SK-N-SH treated with all-trans-retinoic acid at 6 μM for 48 hours (cell line): ENCODE data around the gene TTC28.

ENCODE experiments used
- ATAC-seq: fragments of 200-7000 bp; cut with Tn5 transposase; 3 replicates; pipeline ENCODE4 v1.9.1; 2020; ENCODE audit warnings: mild to moderate bottlenecking, moderate library complexity
- ARNTL ChIP-seq: fragments of 450-650 bp; formaldehyde crosslinking; IDR thresholded peaks from 2 replicates; pipeline ENCODE4 v1.5.0; 2020; ENCODE audit warnings: low read depth, mild to moderate bottlenecking, moderate library complexity, borderline replicate concordance
- BACH2 ChIP-seq: fragments of 250-450 bp; sonication (Bioruptor Pico); IDR thresholded peaks from 2 replicates; pipeline ENCODE4 v1.9.0; 2021; ENCODE audit warnings: mild to moderate bottlenecking, borderline replicate concordance
- CSDC2 ChIP-seq: fragments of 250-450 bp; sonication (Bioruptor Pico); IDR thresholded peaks from 2 replicates; pipeline ENCODE4 v1.5.0; 2020; ENCODE audit warnings: mild to moderate bottlenecking, moderate library complexity
- GLIS3 ChIP-seq: fragments of 250-450 bp; sonication (Bioruptor Pico); IDR thresholded peaks from 2 replicates; pipeline ENCODE4 v1.5.0; 2020; ENCODE audit warnings: mild to moderate bottlenecking, moderate library complexity
- ISL1 ChIP-seq: fragments of 250-450 bp; sonication (Bioruptor Pico); IDR thresholded peaks from 2 replicates; pipeline ENCODE4 v2.1.2; 2022; ENCODE audit warnings: mild to moderate bottlenecking, moderate library complexity
- OSR1 ChIP-seq: fragments of 250-450 bp; sonication (Bioruptor Pico); IDR thresholded peaks from 2 replicates; pipeline ENCODE4 v1.8.0; 2022; ENCODE audit warnings: moderate library complexity, mild to moderate bottlenecking, inconsistent platforms
- PPARA ChIP-seq: fragments of 250-450 bp; sonication (Bioruptor Pico); IDR thresholded peaks from 2 replicates; pipeline ENCODE4 v1.5.0; 2020; ENCODE audit warnings: mild to moderate bottlenecking, borderline replicate concordance
- RARB ChIP-seq: fragments of 250-450 bp; sonication (Bioruptor Pico); IDR thresholded peaks from 2 replicates; pipeline ENCODE4 v1.8.0; 2021; ENCODE audit warnings: mild to moderate bottlenecking, moderate library complexity
- SNAI2 ChIP-seq: fragments of 250-450 bp; sonication (Bioruptor Pico); IDR thresholded peaks from 2 replicates; pipeline ENCODE4 v1.5.0; 2020; ENCODE audit warnings: mild to moderate bottlenecking, moderate library complexity
- TCF4 ChIP-seq: fragments of 250-450 bp; sonication (Bioruptor Pico); IDR thresholded peaks from 2 replicates; pipeline ENCODE4 v1.8.0; 2021; ENCODE audit warnings: mild to moderate bottlenecking, moderate library complexity, borderline replicate concordance
- TOX ChIP-seq: fragments of 250-450 bp; sonication (Bioruptor Pico); IDR thresholded peaks from 2 replicates; pipeline ENCODE4 v1.8.0; 2021; ENCODE audit warnings: mild to moderate bottlenecking, moderate library complexity, borderline replicate concordance
- ZFP3 ChIP-seq: fragments of 250-450 bp; sonication (Bioruptor Pico); IDR thresholded peaks from 2 replicates; pipeline ENCODE4 v1.5.0; 2020; ENCODE audit warnings: mild to moderate bottlenecking, moderate library complexity
- ZFP30 ChIP-seq: fragments of 450-650 bp; formaldehyde crosslinking; IDR thresholded peaks from 2 replicates; pipeline ENCODE4 v1.5.0; 2022; ENCODE audit warnings: mild to moderate bottlenecking, moderate library complexity
- ZNF70 ChIP-seq: fragments of 450-650 bp; formaldehyde crosslinking; IDR thresholded peaks from 2 replicates; pipeline ENCODE4 v1.5.0; 2020; ENCODE audit warnings: mild to moderate bottlenecking, moderate library complexity
- ZNF8 ChIP-seq: fragments of 450-650 bp; formaldehyde crosslinking; IDR thresholded peaks from 2 replicates; pipeline ENCODE4 v1.5.0; 2020; ENCODE audit warnings: mild to moderate bottlenecking, moderate library complexity
- TF ChIP-seq, protein P1 (sequence below): fragments of 250-450 bp; sonication (Bioruptor Pico); IDR thresholded peaks from 2 replicates; pipeline ENCODE4 v1.8.0; 2021; ENCODE audit warnings: low read depth, mild to moderate bottlenecking, moderate library complexity, borderline replicate concordance
- TF ChIP-seq, protein P2 (sequence below): fragments of 250-450 bp; sonication (Bioruptor Pico); IDR thresholded peaks from 2 replicates; pipeline ENCODE4 v1.5.1; 2021; ENCODE audit warnings: mild to moderate bottlenecking, moderate library complexity
- TF ChIP-seq, protein P3 (sequence below): fragments of 250-450 bp; sonication (Bioruptor Pico); IDR thresholded peaks from 2 replicates; pipeline ENCODE4 v1.8.0; 2020; ENCODE audit warnings: mild to moderate bottlenecking, moderate library complexity, borderline replicate concordance
- TF ChIP-seq, protein P4 (sequence below): fragments of 250-450 bp; sonication (Bioruptor Pico); IDR thresholded peaks from 2 replicates; pipeline ENCODE4 v1.5.1; 2020; ENCODE audit warnings: low read depth, mild to moderate bottlenecking, moderate library complexity
- TF ChIP-seq, protein P5 (sequence below): fragments of 250-450 bp; sonication (Bioruptor Pico); IDR thresholded peaks from 2 replicates; pipeline ENCODE4 v1.5.0; 2020; ENCODE audit warnings: mild to moderate bottlenecking, moderate library complexity

Gene TTC28

DNA sequence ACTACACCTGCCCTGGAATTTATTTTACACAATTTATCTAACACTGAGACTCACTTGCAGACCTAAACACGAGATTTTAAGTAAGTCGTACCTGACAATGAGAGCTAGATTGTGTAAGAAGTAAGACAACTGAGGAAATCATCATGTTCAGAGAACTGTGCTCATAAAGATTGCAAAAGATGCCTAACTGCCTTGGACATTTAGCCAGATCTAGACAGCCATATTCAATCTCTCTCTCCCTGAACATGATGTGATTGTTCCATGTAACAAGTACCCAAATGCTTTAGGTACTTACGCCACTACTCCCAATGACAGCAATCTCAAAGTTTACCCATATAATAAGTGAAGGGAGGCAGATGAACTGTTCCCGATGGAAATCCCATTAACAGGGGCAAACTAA, 550.8 kb downstream of the TTC28 start:
- no peak for ATAC-seq

DNA sequence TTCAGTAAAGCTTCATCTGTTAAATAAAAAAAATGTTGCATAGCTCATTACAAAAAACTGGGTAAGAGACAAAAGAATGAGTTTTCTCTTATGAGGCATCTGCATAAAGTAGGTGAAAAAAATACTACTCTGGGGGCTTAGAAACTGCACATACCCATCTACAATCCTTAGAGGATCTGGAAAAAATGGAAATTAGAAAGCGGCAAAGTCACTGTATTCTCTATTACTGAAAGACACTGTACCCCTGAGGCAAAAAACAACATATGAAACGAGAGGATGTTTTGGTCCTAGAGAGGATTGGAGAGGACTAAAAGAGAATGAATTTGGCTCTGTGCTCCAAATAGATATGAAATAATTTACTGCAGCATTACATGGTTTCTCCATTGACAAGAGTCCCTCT, 553.8 kb downstream of the TTC28 start:
- TF ChIP-seq TOX (CRISPR knock-in tag) (no peak), ZNF70 (no peak)
- no peak for ATAC-seq

More for the DNA sequence above, 550.8 kb downstream of the TTC28 start:
- TF ChIP-seq TOX (CRISPR knock-in tag) (no peak), ZFP30 (CRISPR knock-in tag) (no peak)

DNA sequence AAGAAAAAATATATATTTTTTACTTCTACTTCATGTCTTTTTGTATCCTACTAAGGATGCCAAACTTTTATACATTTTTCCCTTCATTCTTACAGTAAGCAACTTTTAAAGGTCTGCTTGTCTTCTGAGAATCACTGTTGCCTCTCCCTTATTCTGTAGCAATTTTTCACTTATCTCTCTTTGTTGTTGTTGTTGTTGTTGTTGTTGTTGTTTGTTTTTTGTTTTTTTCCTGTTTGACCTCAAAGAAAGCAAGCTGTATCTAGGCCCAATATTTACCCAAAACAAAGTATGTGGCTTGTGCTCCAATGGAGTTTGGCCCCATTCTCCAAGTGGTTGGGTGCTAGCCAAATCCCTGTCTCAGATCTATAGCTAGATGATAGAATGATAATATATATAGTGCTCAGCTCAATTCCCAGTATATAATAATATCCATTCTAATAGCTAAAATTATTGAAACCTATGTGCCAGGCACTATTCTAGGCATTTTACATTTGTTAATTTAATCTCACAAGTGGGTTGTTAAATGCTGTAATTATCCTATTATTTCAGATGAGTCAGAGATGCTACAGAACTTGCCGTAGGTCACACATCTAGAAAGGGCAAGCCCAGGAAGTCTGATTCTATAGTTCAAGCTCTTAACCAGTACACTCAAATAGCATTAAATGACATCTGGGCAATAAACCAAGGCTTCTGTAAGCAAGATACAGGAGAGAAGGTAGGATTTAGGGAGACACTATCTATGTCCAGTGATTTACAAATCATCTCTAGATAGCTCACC, 555.5 kb downstream of the TTC28 start:
- TF ChIP-seq TOX (CRISPR knock-in tag), result no peak
- no peak for TF ChIP-seq RARB (CRISPR knock-in tag)
- TF ChIP-seq SNAI2 (CRISPR knock-in tag), result no peak
- no peak for TF ChIP-seq ZFP3 (CRISPR knock-in tag)
- TF ChIP-seq, protein P1, sequence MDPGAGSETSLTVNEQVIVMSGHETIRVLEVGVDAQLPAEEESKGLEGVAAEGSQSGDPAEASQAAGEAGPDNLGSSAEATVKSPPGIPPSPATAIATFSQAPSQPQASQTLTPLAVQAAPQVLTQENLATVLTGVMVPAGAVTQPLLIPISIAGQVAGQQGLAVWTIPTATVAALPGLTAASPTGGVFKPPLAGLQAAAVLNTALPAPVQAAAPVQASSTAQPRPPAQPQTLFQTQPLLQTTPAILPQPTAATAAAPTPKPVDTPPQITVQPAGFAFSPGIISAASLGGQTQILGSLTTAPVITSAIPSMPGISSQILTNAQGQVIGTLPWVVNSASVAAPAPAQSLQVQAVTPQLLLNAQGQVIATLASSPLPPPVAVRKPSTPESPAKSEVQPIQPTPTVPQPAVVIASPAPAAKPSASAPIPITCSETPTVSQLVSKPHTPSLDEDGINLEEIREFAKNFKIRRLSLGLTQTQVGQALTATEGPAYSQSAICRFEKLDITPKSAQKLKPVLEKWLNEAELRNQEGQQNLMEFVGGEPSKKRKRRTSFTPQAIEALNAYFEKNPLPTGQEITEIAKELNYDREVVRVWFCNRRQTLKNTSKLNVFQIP (CRISPR knock-in tag), result no peak
- no peak for TF ChIP-seq TCF4 (CRISPR knock-in tag)
- no peak for TF ChIP-seq ISL1 (CRISPR knock-in tag)
- TF ChIP-seq, protein P2, sequence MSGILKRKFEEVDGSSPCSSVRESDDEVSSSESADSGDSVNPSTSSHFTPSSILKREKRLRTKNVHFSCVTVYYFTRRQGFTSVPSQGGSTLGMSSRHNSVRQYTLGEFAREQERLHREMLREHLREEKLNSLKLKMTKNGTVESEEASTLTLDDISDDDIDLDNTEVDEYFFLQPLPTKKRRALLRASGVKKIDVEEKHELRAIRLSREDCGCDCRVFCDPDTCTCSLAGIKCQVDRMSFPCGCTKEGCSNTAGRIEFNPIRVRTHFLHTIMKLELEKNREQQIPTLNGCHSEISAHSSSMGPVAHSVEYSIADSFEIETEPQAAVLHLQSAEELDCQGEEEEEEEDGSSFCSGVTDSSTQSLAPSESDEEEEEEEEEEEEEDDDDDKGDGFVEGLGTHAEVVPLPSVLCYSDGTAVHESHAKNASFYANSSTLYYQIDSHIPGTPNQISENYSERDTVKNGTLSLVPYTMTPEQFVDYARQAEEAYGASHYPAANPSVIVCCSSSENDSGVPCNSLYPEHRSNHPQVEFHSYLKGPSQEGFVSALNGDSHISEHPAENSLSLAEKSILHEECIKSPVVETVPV (CRISPR knock-in tag), result no peak
- TF ChIP-seq, protein P3, sequence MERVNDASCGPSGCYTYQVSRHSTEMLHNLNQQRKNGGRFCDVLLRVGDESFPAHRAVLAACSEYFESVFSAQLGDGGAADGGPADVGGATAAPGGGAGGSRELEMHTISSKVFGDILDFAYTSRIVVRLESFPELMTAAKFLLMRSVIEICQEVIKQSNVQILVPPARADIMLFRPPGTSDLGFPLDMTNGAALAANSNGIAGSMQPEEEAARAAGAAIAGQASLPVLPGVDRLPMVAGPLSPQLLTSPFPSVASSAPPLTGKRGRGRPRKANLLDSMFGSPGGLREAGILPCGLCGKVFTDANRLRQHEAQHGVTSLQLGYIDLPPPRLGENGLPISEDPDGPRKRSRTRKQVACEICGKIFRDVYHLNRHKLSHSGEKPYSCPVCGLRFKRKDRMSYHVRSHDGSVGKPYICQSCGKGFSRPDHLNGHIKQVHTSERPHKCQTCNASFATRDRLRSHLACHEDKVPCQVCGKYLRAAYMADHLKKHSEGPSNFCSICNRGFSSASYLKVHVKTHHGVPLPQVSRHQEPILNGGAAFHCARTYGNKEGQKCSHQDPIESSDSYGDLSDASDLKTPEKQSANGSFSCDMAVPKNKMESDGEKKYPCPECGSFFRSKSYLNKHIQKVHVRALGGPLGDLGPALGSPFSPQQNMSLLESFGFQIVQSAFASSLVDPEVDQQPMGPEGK (CRISPR knock-in tag), result no peak
- TF ChIP-seq ZNF70, result no peak
- no peak for TF ChIP-seq CSDC2
- no peak for TF ChIP-seq GLIS3
- ATAC-seq, result no peak; the same call in 2 of the 3 replicates

DNA sequence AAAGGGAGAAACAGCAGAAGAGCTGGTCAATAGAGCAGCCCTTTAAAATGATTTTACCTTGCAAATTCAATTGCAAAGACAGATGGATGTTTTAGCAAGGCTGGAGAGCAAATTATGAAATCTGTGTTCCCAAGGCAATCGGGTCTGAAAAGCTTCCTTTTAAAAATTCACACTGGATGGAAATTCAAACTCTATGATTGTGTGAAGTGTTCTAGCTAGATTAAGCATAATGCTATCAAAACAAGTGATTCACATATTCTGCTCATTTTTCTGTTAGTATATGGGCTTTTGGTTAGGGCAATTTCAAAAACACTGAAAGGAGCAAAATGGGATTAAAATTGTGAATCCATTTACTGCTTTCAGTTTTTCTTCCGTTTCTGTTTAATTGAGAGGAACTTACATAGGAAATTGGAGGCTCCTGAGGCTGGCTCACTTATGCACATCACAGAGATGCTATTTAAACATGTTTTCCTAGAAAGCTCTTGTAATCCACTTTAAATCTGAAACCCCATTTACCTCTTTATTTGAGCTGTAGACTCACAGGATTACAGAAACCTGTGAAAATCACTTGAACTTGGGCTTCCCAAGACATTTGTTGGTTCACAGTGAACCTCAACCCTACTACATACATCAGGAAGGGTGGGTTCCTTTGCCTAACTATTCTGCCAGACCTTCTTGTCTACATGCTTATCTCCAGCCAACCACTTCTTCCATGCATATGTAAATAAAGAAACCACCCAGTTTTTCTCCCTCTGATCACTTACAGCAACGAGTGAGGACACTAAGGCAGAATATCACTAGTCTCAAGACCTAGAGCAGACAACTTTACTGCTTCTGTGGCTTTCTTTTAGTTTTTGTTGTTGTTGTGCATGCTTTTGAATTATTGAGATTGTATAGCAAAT, 558.7 kb downstream of the TTC28 start:
- ATAC-seq, result no peak
- TF ChIP-seq, protein P4, sequence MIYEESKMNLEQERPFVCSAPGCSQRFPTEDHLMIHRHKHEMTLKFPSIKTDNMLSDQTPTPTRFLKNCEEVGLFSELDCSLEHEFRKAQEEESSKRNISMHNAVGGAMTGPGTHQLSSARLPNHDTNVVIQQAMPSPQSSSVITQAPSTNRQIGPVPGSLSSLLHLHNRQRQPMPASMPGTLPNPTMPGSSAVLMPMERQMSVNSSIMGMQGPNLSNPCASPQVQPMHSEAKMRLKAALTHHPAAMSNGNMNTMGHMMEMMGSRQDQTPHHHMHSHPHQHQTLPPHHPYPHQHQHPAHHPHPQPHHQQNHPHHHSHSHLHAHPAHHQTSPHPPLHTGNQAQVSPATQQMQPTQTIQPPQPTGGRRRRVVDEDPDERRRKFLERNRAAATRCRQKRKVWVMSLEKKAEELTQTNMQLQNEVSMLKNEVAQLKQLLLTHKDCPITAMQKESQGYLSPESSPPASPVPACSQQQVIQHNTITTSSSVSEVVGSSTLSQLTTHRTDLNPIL (CRISPR knock-in tag), result no peak

DNA sequence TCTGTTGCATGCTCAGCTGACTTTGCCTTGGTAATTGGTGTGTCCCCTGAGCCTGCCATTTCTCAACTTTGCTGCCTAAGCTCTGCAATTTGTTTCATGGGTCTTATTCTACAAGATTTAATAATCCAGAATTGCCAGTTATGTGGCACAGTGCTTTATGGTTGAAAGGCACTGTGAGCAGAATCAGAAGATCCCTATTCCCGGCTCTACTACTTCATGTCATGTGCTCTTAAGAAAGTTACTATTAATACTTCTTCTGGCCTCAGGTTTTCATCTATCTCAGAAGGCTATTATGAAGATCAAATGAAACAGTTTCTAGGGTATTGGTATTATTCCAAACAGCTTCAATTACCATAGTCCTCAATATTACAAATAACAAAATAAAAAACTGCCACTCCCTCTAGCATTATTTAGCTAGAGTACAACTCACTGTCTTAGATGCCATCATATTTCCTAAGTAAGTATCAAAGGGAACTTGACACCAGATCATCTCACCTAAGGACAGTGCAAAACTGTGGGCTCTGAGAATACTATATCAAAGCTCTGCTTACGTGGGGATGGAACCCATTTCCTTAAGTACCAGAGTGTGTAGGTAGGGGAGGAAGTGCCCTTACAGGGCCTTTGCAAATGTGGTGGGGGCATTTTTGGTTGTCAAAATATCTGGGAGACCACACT, 560.5 kb downstream of the TTC28 start:
- no peak for TF ChIP-seq OSR1 (CRISPR knock-in tag)
- no peak for TF ChIP-seq ZNF8 (CRISPR knock-in tag)
- TF ChIP-seq, protein P5, sequence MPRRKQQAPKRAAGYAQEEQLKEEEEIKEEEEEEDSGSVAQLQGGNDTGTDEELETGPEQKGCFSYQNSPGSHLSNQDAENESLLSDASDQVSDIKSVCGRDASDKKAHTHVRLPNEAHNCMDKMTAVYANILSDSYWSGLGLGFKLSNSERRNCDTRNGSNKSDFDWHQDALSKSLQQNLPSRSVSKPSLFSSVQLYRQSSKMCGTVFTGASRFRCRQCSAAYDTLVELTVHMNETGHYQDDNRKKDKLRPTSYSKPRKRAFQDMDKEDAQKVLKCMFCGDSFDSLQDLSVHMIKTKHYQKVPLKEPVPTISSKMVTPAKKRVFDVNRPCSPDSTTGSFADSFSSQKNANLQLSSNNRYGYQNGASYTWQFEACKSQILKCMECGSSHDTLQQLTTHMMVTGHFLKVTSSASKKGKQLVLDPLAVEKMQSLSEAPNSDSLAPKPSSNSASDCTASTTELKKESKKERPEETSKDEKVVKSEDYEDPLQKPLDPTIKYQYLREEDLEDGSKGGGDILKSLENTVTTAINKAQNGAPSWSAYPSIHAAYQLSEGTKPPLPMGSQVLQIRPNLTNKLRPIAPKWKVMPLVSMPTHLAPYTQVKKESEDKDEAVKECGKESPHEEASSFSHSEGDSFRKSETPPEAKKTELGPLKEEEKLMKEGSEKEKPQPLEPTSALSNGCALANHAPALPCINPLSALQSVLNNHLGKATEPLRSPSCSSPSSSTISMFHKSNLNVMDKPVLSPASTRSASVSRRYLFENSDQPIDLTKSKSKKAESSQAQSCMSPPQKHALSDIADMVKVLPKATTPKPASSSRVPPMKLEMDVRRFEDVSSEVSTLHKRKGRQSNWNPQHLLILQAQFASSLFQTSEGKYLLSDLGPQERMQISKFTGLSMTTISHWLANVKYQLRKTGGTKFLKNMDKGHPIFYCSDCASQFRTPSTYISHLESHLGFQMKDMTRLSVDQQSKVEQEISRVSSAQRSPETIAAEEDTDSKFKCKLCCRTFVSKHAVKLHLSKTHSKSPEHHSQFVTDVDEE (CRISPR knock-in tag), result no peak
- TF ChIP-seq, protein P3 (CRISPR knock-in tag), result no peak
- TF ChIP-seq GLIS3, result no peak
- no peak for TF ChIP-seq BACH2 (CRISPR knock-in tag)
- no peak for TF ChIP-seq ARNTL (CRISPR knock-in tag)
- no peak for TF ChIP-seq ZFP30 (CRISPR knock-in tag)
- TF ChIP-seq SNAI2 (CRISPR knock-in tag), result no peak
- no peak for TF ChIP-seq ZNF70
- no peak for TF ChIP-seq ZFP3 (CRISPR knock-in tag)
- no peak for TF ChIP-seq PPARA
- no peak for TF ChIP-seq CSDC2
- TF ChIP-seq TOX (CRISPR knock-in tag), result no peak
- ATAC-seq, result no peak
